HG03378 (cell line): ENCODE results near the gene FZD4.
A peak's percentile ranks its signal among the peaks of the same experiment; 100 is the strongest.
"Not testable (repeated sequence)": the region's sequence is repeated elsewhere in the genome, so short reads cannot be mapped to it uniquely, and the experiment has no call there.

Source experiments
- ATAC-seq: cut with Tn5 transposase; IDR thresholded peaks from one replicate; pipeline ENCODE4 v1.9.1; 2021; ENCODE audit warnings: mild to moderate bottlenecking, moderate library complexity; ENCODE audit not compliant: unreplicated experiment

FZD4 gene

DNA sequence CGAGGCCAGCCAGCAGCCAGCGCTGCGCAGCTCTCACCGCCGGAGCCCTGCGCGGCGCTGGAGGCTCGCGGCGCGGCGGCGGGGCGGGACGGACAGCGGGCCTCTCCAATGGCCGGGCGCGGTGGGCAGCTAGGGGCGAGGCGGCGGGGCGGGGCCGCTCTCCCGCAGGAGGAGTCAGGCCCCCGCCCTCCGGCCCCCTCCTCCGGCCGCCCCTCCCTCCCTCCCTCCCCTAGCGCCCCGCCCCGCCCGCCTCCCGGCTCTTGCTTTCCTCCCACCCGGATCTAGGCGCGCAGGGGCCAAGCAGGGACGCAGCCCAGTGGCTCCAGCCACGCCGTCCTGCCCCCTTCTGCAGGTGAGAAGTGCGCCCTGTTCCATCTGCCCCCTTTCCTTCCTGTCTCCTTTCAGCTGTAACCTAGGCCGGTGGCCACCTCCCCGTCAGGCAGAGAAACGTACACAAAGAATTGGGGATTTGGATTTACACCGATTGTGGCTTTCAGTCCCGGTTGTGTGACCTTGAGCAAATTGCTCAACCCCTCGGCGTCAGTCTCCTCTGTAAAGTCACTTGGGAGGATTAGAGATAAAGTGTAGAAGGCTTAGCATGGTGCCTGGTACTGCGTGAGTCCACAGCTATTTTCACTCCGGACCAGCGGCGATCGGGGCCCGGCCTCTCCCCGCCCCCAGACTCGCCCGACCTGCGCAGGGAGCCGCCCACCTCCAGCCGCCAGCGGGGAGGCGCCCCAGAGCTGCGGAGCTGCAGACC, at the start of gene FZD4:
TSS of gene FZD4 (minus strand) at position 35 of the 760 bp plus-strand sequence. CDS start 310 bp downstream, outside the sequence.
- peak; percentile 70 for ATAC-seq

DNA sequence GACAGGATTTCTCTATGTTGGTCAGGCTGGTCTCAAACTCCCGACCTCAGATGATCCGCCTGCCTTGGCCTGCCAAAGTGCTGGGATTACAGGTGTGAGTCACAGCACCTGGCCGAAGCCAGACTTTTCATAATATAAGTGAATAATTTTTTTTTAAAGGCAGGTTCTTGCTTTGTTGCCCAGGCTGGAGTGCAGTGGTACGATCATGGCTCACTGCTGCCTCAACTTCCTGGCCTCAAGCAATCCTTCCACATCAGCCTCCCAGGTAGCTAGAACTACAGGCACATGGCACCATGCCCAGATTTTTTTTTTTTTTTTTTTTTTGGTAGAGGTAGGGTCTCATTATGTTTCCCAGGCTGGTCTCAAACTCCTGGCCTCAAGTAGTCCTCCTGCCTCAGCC, 49.1 kb upstream of the FZD4 start:
- not testable (repeated sequence) for ATAC-seq

- no peak for ATAC-seq
These were observed 47.7 kb upstream of the FZD4 start for GRCh38 chr11:87002918-87003317.

- ATAC-seq, result no peak
These were observed 44.9 kb upstream of the FZD4 start for GRCh38 chr11:86999859-87000753.

GRCh38 chr11:86999388-86999787, 44.2 kb upstream of the FZD4 start:
- no peak for ATAC-seq

GRCh38 chr11:86996953-86997570, 41.9 kb upstream of the FZD4 start:
- no peak for ATAC-seq

- no peak for ATAC-seq
These were observed 37.8 kb upstream of the FZD4 start for GRCh38 chr11:86993031-86993430.

DNA sequence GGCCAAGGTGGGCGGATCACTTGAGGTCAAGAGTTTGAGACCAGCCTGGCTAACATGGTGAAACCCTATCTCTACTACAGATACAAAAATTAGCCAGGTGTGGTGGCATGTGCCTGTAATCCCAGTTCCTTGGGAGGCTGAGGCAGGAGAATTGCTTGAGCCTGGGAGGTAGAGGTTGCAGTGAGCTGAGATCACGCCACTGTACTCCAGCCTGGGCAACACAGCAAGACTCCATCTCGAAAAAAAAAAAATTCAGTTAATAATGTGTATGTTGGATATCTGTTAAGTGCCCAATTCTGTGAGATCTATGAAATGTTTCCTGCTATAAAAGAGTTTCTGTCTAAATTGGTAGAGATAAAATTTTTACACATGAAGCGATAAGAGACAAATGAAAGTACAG, 37.1 kb upstream of the FZD4 start:
- ATAC-seq, result not testable (repeated sequence)

DNA sequence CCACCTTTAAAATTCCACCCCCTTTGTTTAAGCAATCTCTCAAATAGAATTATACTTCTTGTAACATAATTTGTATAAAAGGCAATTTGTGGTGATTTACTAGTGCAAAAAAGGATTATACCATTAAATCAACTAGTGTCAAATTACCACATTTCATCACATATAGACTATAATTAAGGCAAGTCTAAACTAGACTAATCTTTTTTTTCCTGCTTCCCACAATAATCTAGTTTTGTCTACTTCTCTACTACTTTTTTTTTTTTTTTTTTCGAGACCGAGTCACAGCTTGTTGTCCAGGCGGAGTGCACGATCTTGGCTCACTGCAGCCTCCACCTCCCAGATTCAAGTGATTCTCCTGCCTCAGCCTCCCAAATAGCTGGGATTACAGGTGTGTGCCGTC, 36.1 kb upstream of the FZD4 start:
- no peak for ATAC-seq

DNA sequence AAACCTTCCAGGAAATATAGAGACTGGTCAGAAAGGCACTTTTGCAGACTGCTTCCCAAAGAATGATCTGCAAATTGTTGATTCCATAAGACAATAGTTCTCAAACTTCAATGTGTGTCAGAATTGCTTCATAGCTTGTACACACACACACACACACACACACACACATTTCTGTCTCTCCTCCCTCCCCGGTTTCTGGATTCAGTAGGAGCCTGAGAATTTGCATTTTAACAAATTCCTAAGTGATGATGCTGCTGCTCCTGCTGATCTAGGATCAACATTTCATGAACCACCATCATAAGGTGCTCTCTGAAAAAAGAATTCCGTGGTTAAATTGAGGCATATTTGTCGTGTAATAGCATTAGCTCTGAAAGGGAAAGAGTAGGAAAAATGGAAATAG, 35.3 kb upstream of the FZD4 start:
- no peak for ATAC-seq

DNA sequence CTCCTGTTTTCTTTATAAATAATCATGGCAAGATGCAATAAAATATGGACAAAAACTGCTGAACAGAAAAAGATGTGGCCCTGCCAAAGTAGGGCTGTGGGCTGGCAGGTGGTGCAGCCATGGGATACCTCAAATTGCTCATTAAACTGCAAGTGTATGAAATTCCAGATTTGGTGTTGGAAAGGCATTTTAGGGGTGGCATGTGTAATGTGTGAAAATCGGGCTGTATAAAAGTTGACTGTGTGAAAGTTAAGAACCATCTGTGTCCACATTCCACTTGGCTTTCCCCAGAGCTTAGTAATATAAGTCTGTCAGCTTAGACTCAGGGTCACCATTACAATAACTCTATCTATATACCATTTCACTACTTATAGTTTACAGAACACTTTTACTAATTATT, 34.8 kb upstream of the FZD4 start:
- no peak for ATAC-seq

DNA sequence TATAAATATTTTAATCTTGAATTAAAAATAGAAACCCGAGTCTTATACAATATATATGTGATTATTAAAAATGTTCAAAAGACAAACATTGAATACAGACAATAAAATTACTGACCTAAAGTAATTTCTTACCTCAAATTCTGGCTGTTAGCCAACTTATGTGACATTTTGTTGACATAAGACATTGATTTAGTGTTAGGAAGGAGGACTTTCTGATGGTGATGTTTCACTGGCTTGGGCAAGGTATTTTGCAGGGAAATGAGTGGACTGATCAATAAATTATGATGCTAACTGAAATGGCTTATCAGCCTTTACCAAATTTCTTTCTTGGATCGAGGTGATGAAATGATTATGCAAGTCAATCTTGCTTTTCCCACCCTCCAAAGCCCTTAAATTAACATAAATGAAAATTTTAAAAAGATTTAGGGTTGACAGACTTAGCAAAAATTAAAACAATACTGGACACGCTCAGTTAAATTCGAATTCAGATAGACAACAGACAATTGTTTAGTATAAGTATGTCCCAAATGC, 33.2 kb upstream of the FZD4 start:
- ATAC-seq, result no peak

GRCh38 chr11:86987679-86988078, 32.5 kb upstream of the FZD4 start:
- ATAC-seq, result no peak

- ATAC-seq, result no peak
These were observed 29.5 kb upstream of the FZD4 start for GRCh38 chr11:86984701-86985100.

GRCh38 chr11:86983021-86983488, 27.9 kb upstream of the FZD4 start:
- no peak for ATAC-seq

DNA sequence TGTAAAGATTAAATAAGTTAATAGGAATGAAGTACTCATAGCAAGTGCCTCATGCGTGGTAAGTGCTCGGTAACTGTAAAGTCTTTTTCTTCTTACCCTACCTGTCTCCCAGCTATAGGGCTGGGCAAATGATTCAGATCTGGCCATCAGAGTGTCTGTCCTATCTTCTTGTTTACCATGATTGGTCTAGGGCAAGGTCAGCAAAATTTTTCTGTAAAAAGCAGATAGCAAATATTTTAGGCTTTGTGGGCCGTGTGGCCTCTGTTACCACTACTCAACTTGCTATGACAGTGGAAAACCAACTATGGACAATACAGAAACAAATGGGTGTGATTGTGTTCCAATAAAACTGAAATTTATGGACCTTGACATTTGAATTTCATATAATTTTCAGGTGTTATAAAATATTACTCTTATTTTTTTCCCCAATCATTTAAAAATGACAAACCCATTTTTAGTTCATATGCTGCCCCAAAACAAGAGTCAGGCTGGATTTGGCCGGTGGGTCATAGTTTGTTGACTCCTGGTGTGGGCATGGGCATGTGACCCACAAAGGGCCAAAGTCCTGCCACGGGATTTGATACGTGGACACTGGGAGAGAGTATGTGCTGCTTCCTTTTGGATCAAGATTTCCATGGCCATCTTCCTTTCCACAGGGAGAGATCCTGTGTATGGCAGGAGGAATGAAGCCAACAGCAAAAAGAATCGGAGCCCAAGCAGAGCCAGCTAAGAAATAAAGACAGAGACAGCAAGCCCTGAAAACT, 26.8 kb upstream of the FZD4 start:
- ATAC-seq, result no peak

DNA sequence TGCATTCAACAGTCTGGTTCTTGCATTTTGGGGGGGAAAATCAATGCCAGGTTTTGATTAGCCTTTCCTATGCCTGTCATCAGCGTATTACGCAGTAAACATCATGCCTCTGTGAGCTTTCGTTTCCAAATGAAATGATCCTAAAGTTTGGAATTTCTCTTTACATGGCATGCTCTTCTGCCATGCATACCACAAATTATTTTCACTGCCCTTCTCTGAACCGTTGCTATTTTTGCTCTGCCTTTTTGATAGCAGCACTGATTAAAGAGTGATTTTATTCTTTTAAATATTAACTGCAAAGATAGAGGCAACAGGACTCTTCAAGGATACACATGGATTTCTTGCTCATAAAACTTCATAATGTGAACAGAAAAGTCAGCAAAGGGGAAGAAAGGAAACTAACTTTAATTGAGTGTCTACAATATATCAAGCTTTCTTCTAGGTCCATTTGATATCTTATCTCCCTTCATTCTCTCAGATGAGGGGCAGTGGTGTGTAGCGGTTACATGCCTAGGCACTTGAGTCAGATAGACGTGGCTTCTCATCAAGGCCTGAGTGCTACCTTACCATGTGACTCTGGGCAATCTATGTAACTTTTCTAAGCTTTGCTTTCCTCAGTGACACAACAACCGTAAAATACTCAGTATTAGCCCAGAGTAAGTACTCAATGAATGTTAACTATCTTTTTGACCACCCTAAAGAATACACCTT, 25.0 kb upstream of the FZD4 start:
- ATAC-seq, result no peak

GRCh38 chr11:86978756-86979608, 23.8 kb upstream of the FZD4 start:
- peak; percentile 76 for ATAC-seq

DNA sequence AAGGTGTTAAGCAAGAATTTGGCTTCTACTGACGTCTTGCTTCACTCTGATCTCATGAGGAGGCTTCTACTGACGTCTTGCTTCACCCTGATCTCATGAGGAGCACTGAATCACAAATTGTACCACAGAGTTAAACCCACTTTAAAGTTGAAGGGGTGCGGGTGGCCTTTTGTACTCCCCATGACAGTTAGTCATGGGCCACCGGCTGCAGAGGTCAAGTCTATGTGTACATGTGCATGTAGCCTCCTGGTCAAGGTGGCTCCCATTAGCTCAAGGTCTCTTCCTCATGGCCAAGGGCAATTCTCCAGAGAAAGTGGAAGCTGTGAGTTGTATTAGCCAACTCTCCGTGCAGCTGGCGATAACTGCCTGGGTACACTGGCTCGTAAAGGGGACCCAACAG, 23.1 kb upstream of the FZD4 start:
- ATAC-seq, result no peak
